Measurements from ENCODE around the gene MAST3.

The MAST3 gene

GRCh38 chr19:18110609-18111232 lies 13.1 kb downstream of the MAST3 start:
- no peak for DNase-seq (ENCODE audit: low read depth, low spot score)

DNA sequence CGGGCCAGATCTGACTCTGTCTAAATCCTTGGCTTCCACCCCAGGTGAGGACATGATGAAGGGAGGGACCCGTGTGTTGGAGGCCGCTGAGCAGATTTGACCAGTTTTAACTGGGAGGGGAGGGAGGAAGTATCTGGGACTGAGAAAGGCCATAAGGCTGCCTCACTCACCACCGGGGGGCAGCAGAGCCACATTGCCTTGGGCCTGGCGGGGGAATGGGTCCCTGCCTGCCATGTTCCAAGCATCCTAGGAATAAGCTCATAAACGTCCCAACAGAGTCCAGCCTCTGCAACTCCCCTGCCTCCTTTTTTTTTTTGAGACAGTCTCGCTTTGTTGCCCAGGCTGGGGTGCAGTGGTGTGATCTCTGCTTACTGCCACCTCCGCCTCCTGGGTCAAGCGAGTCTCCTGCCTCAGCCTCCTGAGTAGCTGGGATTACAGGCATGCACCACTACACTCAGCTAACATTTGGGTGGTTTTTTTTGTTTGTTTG lies 15.5 kb downstream of the MAST3 start:
- peak; percentile 64 for DNase-seq (ENCODE audit: low read depth, low spot score)

DNA sequence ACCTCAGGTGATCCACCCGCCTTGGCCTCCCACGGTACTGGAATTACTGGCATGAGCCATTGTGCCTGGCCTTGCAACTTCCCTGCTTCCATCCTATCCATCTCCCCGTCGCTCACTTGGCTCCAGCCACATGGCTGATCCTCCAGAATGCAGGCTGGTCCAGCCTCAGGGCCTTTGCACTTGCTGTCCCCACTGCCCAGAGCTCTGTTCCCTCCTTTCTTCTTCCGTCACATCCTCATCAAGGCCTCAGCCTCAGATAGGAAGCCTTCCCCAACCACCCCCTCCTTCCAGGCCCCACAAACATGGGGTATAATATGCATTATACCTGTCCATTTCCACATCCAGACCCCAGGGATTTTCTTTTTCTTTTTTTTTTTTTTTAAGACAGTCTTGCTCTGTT lies 16.2 kb downstream of the MAST3 start:
- no peak for DNase-seq (ENCODE audit: low read depth, low spot score)

DNA sequence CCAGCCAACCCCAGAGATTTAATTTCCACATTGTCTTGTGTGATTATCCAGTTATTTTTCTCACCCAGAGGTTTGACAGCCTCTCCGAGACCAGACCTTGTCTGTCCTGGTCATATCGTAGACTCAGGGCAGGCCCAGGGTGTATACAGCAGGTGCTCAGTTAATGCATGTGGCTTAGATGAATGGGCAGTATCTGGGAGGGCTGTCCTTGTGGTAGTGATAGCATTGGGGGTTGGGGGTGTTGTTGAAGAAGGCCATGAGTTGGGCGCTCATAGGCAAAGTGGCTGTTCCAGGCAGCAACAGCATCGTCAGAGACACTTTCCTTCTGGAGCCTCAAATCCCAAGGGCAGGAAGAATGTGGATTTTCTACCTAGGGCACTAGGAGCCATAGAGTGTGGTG lies 16.9 kb downstream of the MAST3 start:
- no peak for DNase-seq (ENCODE audit: low read depth, low spot score)

- DNase-seq (ENCODE audit: low read depth, low spot score) = no peak
Measured at GRCh38 chr19:18117364-18117691, 19.8 kb downstream of the MAST3 start.

DNA sequence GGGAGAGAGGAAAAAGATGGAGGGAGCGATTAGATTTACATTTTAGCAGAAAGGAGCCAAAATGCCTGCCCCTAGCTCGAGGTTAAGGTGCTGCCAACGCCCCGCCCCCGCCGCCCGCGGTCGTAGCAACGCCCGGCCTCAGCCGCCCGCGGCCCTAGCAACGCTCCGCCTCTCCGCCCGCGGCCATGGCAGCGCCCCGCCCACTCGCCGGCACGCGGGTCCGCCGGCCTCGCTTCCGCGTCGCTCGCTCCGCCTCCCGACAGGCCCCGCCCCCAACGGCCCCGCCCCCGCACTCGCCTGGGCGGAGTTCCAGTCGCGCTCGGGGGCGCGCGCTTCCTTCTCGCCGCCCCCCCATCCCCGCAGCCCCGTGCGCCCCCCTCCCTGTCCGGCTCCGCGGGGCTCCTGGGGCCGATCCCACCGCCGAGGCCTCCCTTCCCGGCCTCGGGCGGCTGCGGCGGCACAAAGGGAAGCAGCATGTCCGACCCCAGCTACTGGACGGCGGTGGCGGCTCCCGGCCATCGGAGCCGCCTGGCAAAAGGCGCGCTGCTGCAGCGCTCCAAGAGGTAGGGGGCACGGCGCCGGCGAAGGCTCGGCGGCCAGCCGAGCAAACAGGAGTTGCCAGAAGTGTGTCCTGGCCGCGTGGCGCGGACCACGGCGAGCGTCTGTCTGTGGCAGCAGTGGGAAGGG lies 20.3 kb downstream of the MAST3 start:
- peak; percentile 89 for DNase-seq (ENCODE audit: low read depth, low spot score)

- no peak for DNase-seq (ENCODE audit: low read depth, low spot score)
Measured at GRCh38 chr19:18118420-18119012, 20.9 kb downstream of the MAST3 start.

GRCh38 chr19:18119013-18119716 lies 21.6 kb downstream of the MAST3 start:
- DNase-seq (ENCODE audit: low read depth, low spot score) = no peak

DNA sequence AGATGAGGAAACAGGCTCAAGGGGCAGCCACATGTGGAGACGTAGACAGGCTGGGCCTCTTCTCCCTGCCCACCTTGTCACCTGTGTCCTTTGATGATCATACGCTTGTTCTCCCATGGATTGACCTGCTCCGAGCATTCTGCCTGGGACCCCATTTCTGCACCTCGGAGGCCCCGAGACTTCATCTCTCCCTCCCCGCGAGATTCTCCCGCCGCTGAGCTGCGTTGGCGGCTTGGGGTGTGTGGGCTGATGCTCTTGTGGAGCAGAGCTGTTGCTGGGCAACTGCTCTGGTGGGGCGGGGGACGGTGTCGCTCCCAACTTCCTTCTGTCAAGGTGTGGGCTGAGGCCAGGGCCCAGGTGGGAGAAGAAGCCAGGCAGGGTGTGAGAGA lies 22.1 kb downstream of the MAST3 start:
- DNase-seq (ENCODE audit: low read depth, low spot score) = no peak

- no peak for DNase-seq (ENCODE audit: low read depth, low spot score)
Measured at GRCh38 chr19:18120127-18120526, 22.5 kb downstream of the MAST3 start.

DNA sequence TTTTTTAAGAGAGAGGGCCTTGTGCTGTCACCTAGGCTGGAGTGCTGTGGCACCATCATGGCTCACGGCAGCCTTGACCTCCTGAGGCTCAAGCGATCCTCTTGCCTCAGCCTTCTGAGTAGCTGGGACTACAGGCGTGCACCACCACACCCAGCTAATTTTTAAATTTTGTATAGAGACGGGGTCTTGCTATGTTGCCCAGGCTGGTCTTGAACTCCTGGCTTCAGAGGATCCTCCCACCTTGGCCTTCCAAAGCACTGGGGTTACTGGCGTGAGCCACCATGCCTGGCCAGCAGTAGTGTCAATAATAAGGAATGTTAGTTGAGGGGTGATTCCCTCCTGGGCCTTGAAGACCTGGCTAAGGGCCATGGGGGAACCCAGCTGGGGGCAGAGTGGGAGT lies 23.6 kb downstream of the MAST3 start:
- no peak for DNase-seq (ENCODE audit: low read depth, low spot score)

DNA sequence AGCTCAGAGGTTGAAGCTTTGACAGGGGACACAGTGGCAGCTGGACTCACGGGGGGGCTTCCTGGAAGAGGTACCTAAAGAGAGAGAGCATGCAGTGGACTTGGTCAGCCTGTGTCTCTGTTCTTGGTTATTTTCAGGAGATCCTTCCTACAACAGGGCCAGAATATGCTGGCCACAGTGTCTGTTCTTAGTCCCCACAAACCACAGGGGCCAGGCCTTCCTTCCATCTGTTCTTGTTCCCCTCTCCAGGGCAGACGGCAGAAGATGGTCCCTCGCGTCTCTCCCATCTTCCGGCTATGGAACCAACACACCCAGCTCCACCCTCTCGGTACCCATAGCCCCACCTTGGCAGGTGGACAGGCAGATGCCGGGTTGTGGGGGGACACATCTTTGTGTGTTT lies 24.8 kb downstream of the MAST3 start:
- no peak for DNase-seq (ENCODE audit: low read depth, low spot score)

DNA sequence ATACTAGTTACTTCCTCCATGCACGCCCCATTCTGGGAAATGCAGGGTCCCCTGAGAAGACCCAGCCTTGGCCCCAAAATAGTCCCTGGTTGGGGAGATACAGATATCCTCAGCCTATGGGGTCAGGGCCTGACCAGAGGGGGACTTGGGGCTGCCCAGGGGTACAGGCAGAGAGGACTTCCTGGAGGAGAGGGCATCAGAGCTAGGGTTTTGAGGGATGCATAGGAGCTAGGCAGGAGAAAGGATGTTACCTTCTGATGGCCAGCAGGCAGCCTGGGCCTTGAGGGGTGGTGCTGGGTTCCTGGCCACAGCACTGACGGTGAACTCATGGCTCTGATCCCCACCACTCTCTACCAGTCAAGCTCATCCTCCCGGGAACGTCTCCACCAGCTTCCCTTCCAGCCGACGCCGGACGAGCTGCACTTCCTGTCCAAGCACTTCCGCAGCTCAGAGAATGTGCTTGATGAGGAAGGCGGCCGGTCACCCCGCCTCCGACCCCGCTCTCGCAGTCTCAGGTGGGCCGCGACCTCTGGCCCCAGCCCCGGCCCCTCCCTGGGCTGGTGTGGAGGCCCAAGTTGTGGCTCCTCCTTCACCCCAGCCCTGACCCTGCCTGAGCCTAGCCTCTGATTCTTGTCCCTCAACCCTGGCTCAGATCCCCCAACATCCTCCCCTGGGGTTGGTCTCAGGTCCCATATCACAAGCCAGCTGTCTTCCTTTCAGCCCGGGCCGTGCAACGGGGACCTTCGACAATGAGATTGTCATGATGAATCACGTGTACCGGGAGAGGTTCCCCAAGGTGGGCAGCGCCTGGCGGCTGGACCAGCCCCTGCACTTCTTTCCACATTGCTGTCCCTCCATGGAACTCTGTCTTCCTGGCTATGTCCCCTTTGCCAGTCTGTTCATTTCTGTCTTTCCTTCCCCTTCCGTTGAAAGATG lies 25.6 kb downstream of the MAST3 start:
- DNase-seq (ENCODE audit: low read depth, low spot score) = no peak

GRCh38 chr19:18123819-18124218 lies 26.2 kb downstream of the MAST3 start:
- DNase-seq (ENCODE audit: low read depth, low spot score) = no peak

- no peak for DNase-seq (ENCODE audit: low read depth, low spot score)
Measured at GRCh38 chr19:18126097-18126496, 28.5 kb downstream of the MAST3 start.

- DNase-seq (ENCODE audit: low read depth, low spot score) = no peak
Measured at GRCh38 chr19:18128044-18128443, 30.5 kb downstream of the MAST3 start.

DNA sequence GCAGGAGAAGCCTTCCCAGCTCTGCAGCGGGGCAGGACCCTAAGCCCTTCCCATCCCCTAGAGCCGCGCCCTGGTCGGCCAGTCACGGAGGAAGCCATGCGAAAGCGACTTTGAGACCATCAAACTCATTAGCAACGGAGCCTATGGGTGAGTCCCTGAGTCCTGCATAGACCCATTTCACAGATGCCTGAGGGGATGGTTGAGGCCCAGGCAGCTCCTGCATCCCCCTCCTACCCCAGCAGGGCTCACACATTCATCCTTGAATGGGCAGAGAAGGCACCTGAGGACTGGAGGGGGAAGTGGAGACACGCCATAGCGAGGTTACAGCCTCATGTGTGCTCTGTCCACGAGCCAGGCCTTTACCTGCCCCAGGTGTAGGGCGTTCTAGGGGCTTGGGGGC lies 31.2 kb downstream of the MAST3 start:
- DNase-seq (ENCODE audit: low read depth, low spot score) = no peak

DNA sequence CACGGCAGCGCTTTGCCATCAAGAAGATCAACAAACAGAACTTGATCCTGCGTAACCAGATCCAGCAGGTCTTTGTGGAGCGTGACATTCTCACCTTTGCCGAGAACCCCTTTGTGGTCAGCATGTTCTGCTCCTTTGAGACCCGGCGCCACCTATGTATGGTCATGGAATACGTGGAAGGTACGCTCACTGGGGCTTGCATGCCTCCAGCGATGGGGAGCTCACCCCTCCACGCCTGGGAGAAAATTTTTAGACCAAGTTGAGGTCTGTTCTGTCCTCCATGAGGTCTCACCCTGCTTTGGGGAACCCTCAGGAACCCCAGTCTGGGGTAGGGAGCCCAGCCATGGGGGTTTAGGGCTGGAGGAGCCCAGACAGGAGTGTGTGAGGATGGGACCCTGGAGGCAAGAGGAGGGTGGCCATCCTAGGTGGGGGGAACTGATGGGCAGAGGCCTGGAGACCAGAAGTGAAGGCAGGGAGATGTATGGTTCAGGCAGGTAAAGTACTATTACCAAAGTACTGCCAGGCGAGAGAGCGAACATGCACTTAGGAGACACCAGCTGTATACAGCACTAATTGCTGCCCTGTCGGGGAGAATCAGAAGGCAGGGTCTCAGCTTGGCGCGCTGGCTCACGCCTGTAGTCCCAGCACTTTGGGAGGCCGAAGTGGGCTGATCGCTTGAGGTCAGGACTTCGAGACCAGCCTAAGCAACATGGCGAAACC lies 33.1 kb downstream of the MAST3 start:
- DNase-seq (ENCODE audit: low read depth, low spot score) = no peak

GRCh38 chr19:18131841-18132596 lies 34.4 kb downstream of the MAST3 start:
- DNase-seq (ENCODE audit: low read depth, low spot score) = no peak
